SK-N-SH (cell line): ENCODE results near the gene TXNDC2. TPM values are rescaled to one million over a fixed set of nuclear protein-coding genes. Genes with fewer than 3 reads are reported as not detected.

ENCODE experiments used
- CTCF ChIA-PET: fragments of 300-600, 350-600 bp; formaldehyde crosslinking; extraction: SDS; loops from one replicate; lab custom pipeline; 2021; lab: Yijun Ruan, JAX
- POLR2A ChIA-PET: fragments of 350-600 bp; sonication (Branson Sonifier 250); formaldehyde crosslinking; extraction: SDS; loops from one replicate; lab custom pipeline; 2020; ENCODE audit warnings: antibody characterized with exemption, inconsistent platforms; lab: Yijun Ruan, JAX
- DNase-seq: peaks from one replicate; pipeline ENCODE4 v3.0.0; 2012
- H2AFZ ChIP-seq: fragments of 200-600 bp; sonication (generic); 2 replicates; pipeline ENCODE4 v1.8.1; 2016; ENCODE audit warnings: antibody characterized with exemption, mild to moderate bottlenecking, low read depth
- H3F3A ChIP-seq: fragments of 200-600 bp; sonication (generic); replicated peaks from 2 replicates; pipeline ENCODE3; 2016; ENCODE audit warnings: antibody characterized with exemption, mild to moderate bottlenecking; ENCODE audit not compliant: insufficient read depth
- H3K27ac ChIP-seq, 2 experiments: fragments of 200-500 bp in 1 of 2; fragments of 200-600 bp in 1 of 2; sonication (Bioruptor generic) in 1 of 2; sonication (generic), shearing (Covaris generic) in 1 of 2; 2 replicates each; pipeline versions ENCODE4 v1.5.1 to v1.6.1; 2014 to 2016; ENCODE audit warnings: low read depth in 2 of 2, inconsistent platforms in 1 of 2, low read length in 1 of 2, mild to moderate bottlenecking in 1 of 2, mixed read lengths in 1 of 2
- H3K27me3 ChIP-seq: fragments of 200-600 bp; sonication (generic), shearing (Covaris generic); 2 replicates; pipeline ENCODE4 v1.6.1; 2016; ENCODE audit warnings: mixed run types; ENCODE audit not compliant: insufficient read depth
- H3K36me3 ChIP-seq, 2 experiments: fragments of 200-500 bp in 1 of 2; fragments of 200-600 bp in 1 of 2; sonication (Bioruptor generic) in 1 of 2; sonication (generic) in 1 of 2; replicated peaks in 1 of 2; 2 replicates each; pipeline versions ENCODE3 to v1.5.1; 2014 to 2016; ENCODE audit warnings: low read length in 1 of 2, mild to moderate bottlenecking in 1 of 2; ENCODE audit not compliant: insufficient read depth in 2 of 2, control insufficient read depth in 1 of 2
- H3K4me1 ChIP-seq, 2 experiments: fragments of 200-500 bp in 1 of 2; fragments of 200-600 bp in 1 of 2; sonication (Bioruptor generic) in 1 of 2; sonication (generic), shearing (Covaris generic) in 1 of 2; 2 replicates each; pipeline versions ENCODE4 v1.5.1 to v1.6.1; 2014 to 2016; ENCODE audit warnings: low read depth in 1 of 2, low read length in 1 of 2, mixed run types in 1 of 2; ENCODE audit not compliant: insufficient read depth in 2 of 2, control insufficient read depth in 1 of 2
- H3K4me2 ChIP-seq: fragments of 200-600 bp; sonication (generic), shearing (Covaris generic); 2 replicates; pipeline ENCODE4 v1.6.1; 2017; ENCODE audit warnings: mixed run types
- H3K4me3 ChIP-seq, 2 experiments: fragments of 200-500 bp in 1 of 2; fragments of 200-600 bp in 1 of 2; sonication (Bioruptor generic) in 1 of 2; sonication (generic), shearing (Covaris generic) in 1 of 2; 2 replicates each; pipeline versions ENCODE4 v1.5.1 to v1.8.1; 2014 to 2016; ENCODE audit warnings: low read depth in 2 of 2, inconsistent platforms in 1 of 2, low read length in 1 of 2, mild to moderate bottlenecking in 1 of 2, mixed read lengths in 1 of 2, moderate library complexity in 1 of 2
- H3K79me2 ChIP-seq: fragments of 200-600 bp; sonication (generic); 2 replicates; pipeline ENCODE4 v1.8.1; 2017; ENCODE audit warnings: mild to moderate bottlenecking; ENCODE audit not compliant: insufficient read depth
- H3K9ac ChIP-seq: fragments of 200-600 bp; sonication (generic); 2 replicates; pipeline ENCODE4 v1.6.1; 2017; ENCODE audit warnings: mixed run types
- H3K9me2 ChIP-seq: fragments of 200-600 bp; sonication (generic); 2 replicates; pipeline ENCODE4 v1.6.1; 2017; ENCODE audit warnings: mixed run types
- H3K9me3 ChIP-seq: fragments of 200-600 bp; sonication (generic); 2 replicates; pipeline ENCODE4 v1.6.1; 2017; ENCODE audit warnings: mixed run types, mild to moderate bottlenecking, moderate library complexity
- H4K20me1 ChIP-seq: fragments of 200-600 bp; sonication (generic); 2 replicates; pipeline ENCODE4 v1.6.1; 2017; ENCODE audit warnings: mild to moderate bottlenecking, mixed run types; ENCODE audit not compliant: insufficient read depth
- EP300 ChIP-seq, 2 experiments: IDR thresholded peaks; 2 replicates each; pipeline versions ENCODE4 v1.4.0 to v1.6.1; 2012; ENCODE audit warnings: borderline replicate concordance in 1 of 2, low read depth in 1 of 2, low read length in 1 of 2
- FOSL2 ChIP-seq: IDR thresholded peaks from 2 replicates; pipeline ENCODE4 v1.4.0; 2012; ENCODE audit warnings: low read depth, mild to moderate bottlenecking, moderate library complexity, borderline replicate concordance
- GATA2 ChIP-seq: sonication (generic); formaldehyde crosslinking; IDR thresholded peaks from 2 replicates; pipeline ENCODE4 v1.5.0; 2020; ENCODE audit warnings: mild to moderate bottlenecking, missing genetic modification reagents
- JUND ChIP-seq: IDR thresholded peaks from 2 replicates; pipeline ENCODE4 v1.4.0; 2012
- MEF2A ChIP-seq: IDR thresholded peaks from 2 replicates; pipeline ENCODE4 v1.4.0; 2012; ENCODE audit warnings: low read depth, borderline replicate concordance
- MXI1 ChIP-seq: IDR thresholded peaks from 2 replicates; pipeline ENCODE4 v1.6.1; 2012; ENCODE audit warnings: mild to moderate bottlenecking, low read depth, low read length, improper control_type of control experiment
- NFIC ChIP-seq: IDR thresholded peaks from 2 replicates; pipeline ENCODE4 v1.4.0; 2012; ENCODE audit warnings: borderline replicate concordance
- POLR2AphosphoS5 ChIP-seq: IDR thresholded peaks from 2 replicates; pipeline ENCODE4 v1.6.1; 2012; ENCODE audit warnings: low read depth, low read length
- RCOR1 ChIP-seq: fragments of 150-350 bp; IDR thresholded peaks from 2 replicates; pipeline ENCODE4 v1.6.1; 2017; ENCODE audit warnings: antibody characterized with exemption, low read length
- RXRA ChIP-seq: IDR thresholded peaks from 2 replicates; pipeline ENCODE4 v1.4.0; 2012; ENCODE audit warnings: low read depth, mild to moderate bottlenecking, borderline replicate concordance
- SIN3A ChIP-seq: IDR thresholded peaks from 2 replicates; pipeline ENCODE4 v1.6.1; 2012; ENCODE audit warnings: low read depth, mild to moderate bottlenecking, low read length, moderate library complexity, borderline replicate concordance
- SMC3 ChIP-seq: IDR thresholded peaks from 2 replicates; pipeline ENCODE4 v1.6.1; 2012; ENCODE audit warnings: low read depth, low read length, improper control_type of control experiment
- TCF12 ChIP-seq: IDR thresholded peaks from 2 replicates; pipeline ENCODE4 v1.4.0; 2012
- WGBS: methylation state at CpG from one replicate; pipeline ENCODE4 v1.1.6; 2017; ENCODE audit warnings: low lambda C conversion rate; 5-methylcytosine and 5-hydroxymethylcytosine counted together
- polyA plus RNA-seq, 3 experiments: library from polyadenylated mRNA; depleted of rRNA; stranded (reverse); fragments of >200 nt; gene quantifications; 2 replicates each; pipeline ENCODE4 v1.2.3, GENCODE V29; 2012
- TF ChIP-seq, protein P1 (sequence below): fragments of 150-350 bp; IDR thresholded peaks from 2 replicates; pipeline ENCODE4 v1.6.1; 2016; ENCODE audit warnings: mild to moderate bottlenecking, low read depth, low read length
- TF ChIP-seq, protein P2 (sequence below): IDR thresholded peaks from 2 replicates; pipeline ENCODE4 v1.4.0; 2012; ENCODE audit warnings: low read depth, borderline replicate concordance
- TF ChIP-seq, protein P3 (sequence below): IDR thresholded peaks from 2 replicates; pipeline ENCODE4 v1.4.0; 2012; ENCODE audit warnings: low read depth

TXNDC2 gene
- polyA plus RNA-seq, 1 of the 3 experiments (the other 2 are of a cell fraction) = 0.07 TPM

DNA sequence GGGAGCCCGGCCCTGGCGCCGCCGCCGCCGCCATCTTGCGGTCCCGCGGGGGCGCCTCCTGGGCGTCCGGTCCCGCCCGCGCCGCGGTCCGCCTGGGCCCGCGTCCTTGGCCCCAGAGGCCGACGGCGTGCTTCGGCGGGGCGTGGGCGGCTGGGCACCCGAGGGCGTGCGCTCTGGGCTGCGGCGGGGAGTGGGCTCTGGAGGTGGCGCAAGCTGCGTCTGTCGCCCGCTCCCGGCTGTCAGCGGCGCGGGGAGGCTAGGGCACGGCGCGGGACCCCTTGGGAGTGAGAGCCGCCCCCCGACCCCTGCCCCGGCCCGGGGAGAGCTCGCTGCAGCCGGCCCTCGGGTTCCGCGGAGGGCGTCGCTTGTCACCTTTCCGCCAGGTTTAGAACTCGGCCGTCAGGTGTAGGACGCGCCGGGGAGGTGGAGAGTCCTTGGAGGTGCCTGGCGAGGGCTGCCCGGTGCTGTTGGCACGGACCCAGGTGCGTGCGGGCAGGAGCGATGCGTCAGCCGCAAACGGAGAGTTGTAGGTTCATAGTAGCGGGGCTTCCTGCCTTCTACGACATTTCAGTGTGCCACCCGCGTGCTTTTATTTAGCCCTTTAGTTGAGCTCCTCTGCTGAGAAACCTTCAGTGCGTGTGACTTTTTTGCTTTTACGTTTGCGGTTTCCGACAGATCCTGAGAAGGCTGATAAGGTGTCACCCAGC, 29.0 kb downstream of the TXNDC2 start:
- H3K4me2 ChIP-seq = peak overlapping the region; percentile 82
- H3K27ac ChIP-seq = peak overlapping the region; percentile 82 to 95
- TF ChIP-seq MXI1 (peak; percentile 78), SIN3A (0 out of 2 replicates have a peak, but pooled peaks have one; percentile 72), NFIC (peak; percentile 76), GATA2 (CRISPR knock-in tag) (no peak)
- TF ChIP-seq, protein P1, sequence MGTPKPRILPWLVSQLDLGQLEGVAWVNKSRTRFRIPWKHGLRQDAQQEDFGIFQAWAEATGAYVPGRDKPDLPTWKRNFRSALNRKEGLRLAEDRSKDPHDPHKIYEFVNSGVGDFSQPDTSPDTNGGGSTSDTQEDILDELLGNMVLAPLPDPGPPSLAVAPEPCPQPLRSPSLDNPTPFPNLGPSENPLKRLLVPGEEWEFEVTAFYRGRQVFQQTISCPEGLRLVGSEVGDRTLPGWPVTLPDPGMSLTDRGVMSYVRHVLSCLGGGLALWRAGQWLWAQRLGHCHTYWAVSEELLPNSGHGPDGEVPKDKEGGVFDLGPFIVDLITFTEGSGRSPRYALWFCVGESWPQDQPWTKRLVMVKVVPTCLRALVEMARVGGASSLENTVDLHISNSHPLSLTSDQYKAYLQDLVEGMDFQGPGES = no peak
- TF ChIP-seq, protein P2, sequence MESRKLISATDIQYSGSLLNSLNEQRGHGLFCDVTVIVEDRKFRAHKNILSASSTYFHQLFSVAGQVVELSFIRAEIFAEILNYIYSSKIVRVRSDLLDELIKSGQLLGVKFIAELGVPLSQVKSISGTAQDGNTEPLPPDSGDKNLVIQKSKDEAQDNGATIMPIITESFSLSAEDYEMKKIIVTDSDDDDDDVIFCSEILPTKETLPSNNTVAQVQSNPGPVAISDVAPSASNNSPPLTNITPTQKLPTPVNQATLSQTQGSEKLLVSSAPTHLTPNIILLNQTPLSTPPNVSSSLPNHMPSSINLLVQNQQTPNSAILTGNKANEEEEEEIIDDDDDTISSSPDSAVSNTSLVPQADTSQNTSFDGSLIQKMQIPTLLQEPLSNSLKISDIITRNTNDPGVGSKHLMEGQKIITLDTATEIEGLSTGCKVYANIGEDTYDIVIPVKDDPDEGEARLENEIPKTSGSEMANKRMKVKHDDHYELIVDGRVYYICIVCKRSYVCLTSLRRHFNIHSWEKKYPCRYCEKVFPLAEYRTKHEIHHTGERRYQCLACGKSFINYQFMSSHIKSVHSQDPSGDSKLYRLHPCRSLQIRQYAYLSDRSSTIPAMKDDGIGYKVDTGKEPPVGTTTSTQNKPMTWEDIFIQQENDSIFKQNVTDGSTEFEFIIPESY = no peak
- TF ChIP-seq, protein P3, sequence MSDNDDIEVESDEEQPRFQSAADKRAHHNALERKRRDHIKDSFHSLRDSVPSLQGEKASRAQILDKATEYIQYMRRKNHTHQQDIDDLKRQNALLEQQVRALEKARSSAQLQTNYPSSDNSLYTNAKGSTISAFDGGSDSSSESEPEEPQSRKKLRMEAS = peak; percentile 58
- H3K9ac ChIP-seq = peak overlapping the region; percentile 94
- H4K20me1 ChIP-seq = peaks cover 51% of the 10 kb centered on the region
- no peak for DNase-seq
- no peaks in the 10 kb centered on the region for H3K9me2 ChIP-seq
- no peaks in the 10 kb centered on the region for H3K27me3 ChIP-seq
- POLR2A ChIA-PET = no interaction called here
- no peaks in the 10 kb centered on the region for H3K36me3 ChIP-seq
- CTCF ChIA-PET = interaction anchor here (1.1 to 1.2 kb wide), 2 partner anchors 16 to 143 kb away, joined by 3 to 5 read pairs; no protein-coding TSS in a partner anchor
- peaks cover 19 to 22% of the 10 kb centered on the region in 2 experiments; a peak in 3 of 4 replicates for H3K4me1 ChIP-seq
- peak overlapping the region; percentile 91 to 95 for H3K4me3 ChIP-seq
- no peak overlapping the region for H2AFZ ChIP-seq
- WGBS = 1% methylated on average over 14 of the region's 77 CpGs
- no peaks in the 10 kb centered on the region for H3K9me3 ChIP-seq
- H3F3A ChIP-seq = peaks cover 19% of the 10 kb centered on the region
- peaks cover 56% of the 10 kb centered on the region for H3K79me2 ChIP-seq

DNA sequence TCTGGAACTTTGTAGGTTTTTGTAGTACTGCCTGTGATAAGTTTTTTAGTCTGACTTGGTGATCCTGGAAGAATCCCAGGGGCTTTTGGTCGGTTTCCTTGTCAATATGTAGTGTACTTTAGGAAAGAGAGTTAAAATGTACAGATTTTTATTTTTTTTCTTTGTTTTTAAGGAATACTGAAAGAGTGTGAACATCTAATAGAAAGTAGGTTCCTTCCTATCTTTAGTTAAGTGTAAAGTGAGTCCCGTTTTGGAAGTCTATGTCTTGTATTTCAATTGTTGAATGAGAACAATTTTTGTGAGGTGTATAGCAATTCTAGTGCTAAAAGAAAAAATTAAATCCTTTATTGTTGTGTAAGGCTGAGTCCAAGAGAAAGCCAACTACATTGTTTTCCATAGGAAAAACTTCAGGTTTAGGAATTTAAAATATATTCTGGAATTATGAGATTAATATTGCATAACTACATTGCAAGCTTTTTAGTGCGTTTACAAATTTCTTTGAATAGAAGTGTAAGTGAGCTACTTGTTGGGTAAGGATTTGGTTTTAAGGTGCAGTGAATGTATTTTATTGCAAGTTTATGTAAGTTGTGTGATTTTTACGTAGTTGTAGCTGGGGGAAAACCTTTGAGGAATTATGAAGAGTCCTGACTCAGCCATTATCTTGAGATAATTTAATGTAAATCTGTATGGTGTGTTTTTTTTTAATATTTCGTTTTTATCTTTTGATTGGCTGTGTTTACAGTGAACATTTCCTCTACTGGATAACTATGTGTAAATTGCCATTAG, 29.7 kb downstream of the TXNDC2 start:
- Histone ChIP-seq H4K20me1 (peaks cover 59% of the 10 kb centered on the region), H3K4me3 (peak overlapping the region; percentile 91 to 95), H3K9me3 (no peaks in the 10 kb centered on the region), H3K4me2 (peak overlapping the region; percentile 82), H3K36me3 (no peaks in the 10 kb centered on the region), H3K9ac (peak overlapping the region; percentile 94), H3K9me2 (no peaks in the 10 kb centered on the region), H3K27me3 (no peaks in the 10 kb centered on the region), H3K27ac (peak overlapping the region; percentile 82 to 95), H2AFZ (no peak overlapping the region; the same call in 1 of the 2 replicates), H3K4me1 (peaks cover 19 to 22% of the 10 kb centered on the region in 2 experiments; a peak in 3 of 4 replicates), H3K79me2 (peaks cover 64% of the 10 kb centered on the region), H3F3A (peaks cover 19% of the 10 kb centered on the region)
- no peak for DNase-seq
- CTCF ChIA-PET = interaction anchor here (0.6 to 1.5 kb wide), 2 partner anchors 143 to 356 kb away, joined by 3 read pairs; no protein-coding TSS in a partner anchor
- POLR2A ChIA-PET = no interaction called here
- TF ChIP-seq FOSL2 (no peak), MEF2A (no peak), TCF12 (no peak), SMC3 (no peak), RXRA (no peak), EP300 (IDR thresholded peaks at IDR 0.05; ENCODE audit: borderline replicate concordance in 1 of 2, low read depth in 1 of 2, low read length in 1 of 2) (no peak), MXI1 (no peak), RCOR1 (no peak), POLR2AphosphoS5 (no peak), JUND (no peak)
- TF ChIP-seq, protein P1 = no peak
- 21% methylated on average over 5 of the region's 5 CpGs for WGBS
